GM21528 (cell line): ENCODE data around the gene KLHL20.
A peak's percentile ranks its signal among the peaks of the same experiment; 100 is the strongest.
"Not testable (repeated sequence)": the region's sequence is repeated elsewhere in the genome, so short reads cannot be mapped to it uniquely, and the experiment has no call there.

Experiments
- ATAC-seq: cut with Tn5 transposase; IDR thresholded peaks from one replicate; pipeline ENCODE4 v1.9.1; 2021; ENCODE audit warnings: mild to moderate bottlenecking, moderate library complexity; ENCODE audit not compliant: unreplicated experiment, low FRiP score

The KLHL20 gene

GRCh38 chr1:173744651-173745050, 29.9 kb downstream of the KLHL20 start:
- no peak for ATAC-seq

GRCh38 chr1:173749137-173749536, 34.4 kb downstream of the KLHL20 start:
- ATAC-seq: no peak

GRCh38 chr1:173753830-173754229, 39.0 kb downstream of the KLHL20 start:
- ATAC-seq: no peak

GRCh38 chr1:173757666-173758065, 42.9 kb downstream of the KLHL20 start:
- ATAC-seq: no peak

GRCh38 chr1:173758110-173758509, 43.3 kb downstream of the KLHL20 start:
- no peak for ATAC-seq

- ATAC-seq: no peak
These were observed 44.2 kb downstream of the KLHL20 start for GRCh38 chr1:173758980-173759379.

GRCh38 chr1:173764331-173764730, 49.5 kb downstream of the KLHL20 start:
- not testable (repeated sequence) for ATAC-seq

- no peak for ATAC-seq
These were observed 53.4 kb downstream of the KLHL20 start for GRCh38 chr1:173768206-173768605.

GRCh38 chr1:173768827-173769226, 54.0 kb downstream of the KLHL20 start:
- ATAC-seq: no peak

- ATAC-seq: not testable (repeated sequence)
These were observed 55.5 kb downstream of the KLHL20 start for GRCh38 chr1:173770330-173770729.

- no peak for ATAC-seq
These were observed 56.8 kb downstream of the KLHL20 start for GRCh38 chr1:173771560-173771959.

GRCh38 chr1:173775578-173776226, 60.9 kb downstream of the KLHL20 start:
- ATAC-seq: no peak

GRCh38 chr1:173779936-173780335, 65.2 kb downstream of the KLHL20 start:
- no peak for ATAC-seq

GRCh38 chr1:173784997-173785396, 70.2 kb downstream of the KLHL20 start:
- ATAC-seq: no peak

- ATAC-seq: no peak
These were observed 75.1 kb downstream of the KLHL20 start for GRCh38 chr1:173789841-173790240.

GRCh38 chr1:173798078-173798477, 83.3 kb downstream of the KLHL20 start:
- no peak for ATAC-seq

- ATAC-seq: not testable (repeated sequence)
These were observed 85.2 kb downstream of the KLHL20 start for GRCh38 chr1:173799995-173800394.

GRCh38 chr1:173802961-173803360, 88.2 kb downstream of the KLHL20 start:
- ATAC-seq: no peak

GRCh38 chr1:173813654-173814053, 98.9 kb downstream of the KLHL20 start:
- not testable (repeated sequence) for ATAC-seq

GRCh38 chr1:173818459-173818858, 103.7 kb downstream of the KLHL20 start:
- ATAC-seq: no peak

GRCh38 chr1:173821680-173822079, 106.9 kb downstream of the KLHL20 start:
- no peak for ATAC-seq

- ATAC-seq: peak; percentile 49
These were observed 109.1 kb downstream of the KLHL20 start for GRCh38 chr1:173823781-173824314.
